ENCODE measurements around the gene ARL2BP. TPM values are rescaled to one million over a fixed set of nuclear protein-coding genes. Genes with fewer than 3 reads are reported as not detected.

ARL2BP gene
- total and polyA plus RNA-seq, 2 of the 13 experiments (the other 11 are each of a cell fraction or from before 2014, with no cell fraction given): 64.3 to 67.6 TPM

GRCh38 chr16:57299719-57300386 lies 54.8 kb downstream of the ARL2BP start (continued):
- TF ChIP-seq TIGD3 (CRISPR knock-in tag; IDR thresholded peaks at IDR 0.05; ENCODE audit: borderline replicate concordance): 0 out of 2 replicates have a peak, but pooled peaks have one; percentile 17
- TF ChIP-seq TBL1XR1 (IDR thresholded peaks at IDR 0.05; ENCODE audit: borderline replicate concordance, low read length, partially characterized antibody): peak; percentile 84
- peak; percentile 95 for TF ChIP-seq ZSCAN30 (CRISPR knock-in tag; IDR thresholded peaks at IDR 0.05)
- peak; percentile 91 for TF ChIP-seq ZNF558 (CRISPR knock-in tag; IDR thresholded peaks at IDR 0.05; ENCODE audit: borderline replicate concordance)
- no peak; the same call in 1 of the 2 replicates for TF ChIP-seq LRRFIP1 (CRISPR knock-in tag; conservative IDR thresholded peaks at IDR 0.05)
- no peak for TF ChIP-seq ZNF674 (CRISPR knock-in tag; IDR thresholded peaks at IDR 0.05; ENCODE audit: low read depth)
- TF ChIP-seq ARHGAP35 (CRISPR knock-in tag; IDR thresholded peaks at IDR 0.05; ENCODE audit: borderline replicate concordance): peak; percentile 42; the same call in 1 of the 2 replicates
- no peak for TF ChIP-seq HIC2 (CRISPR knock-in tag; IDR thresholded peaks at IDR 0.05; ENCODE audit: low read depth)
- peak; percentile 71 for TF ChIP-seq ZKSCAN1 (IDR thresholded peaks at IDR 0.05; ENCODE audit: low read length)
- TF ChIP-seq ZSCAN29 (CRISPR knock-in tag; conservative IDR thresholded peaks at IDR 0.05): peak; percentile 95; the same call in 1 of the 2 replicates
- TF ChIP-seq KAT8 (CRISPR knock-in tag; IDR thresholded peaks at IDR 0.05): peak; percentile 74
- TF ChIP-seq HMGA1 (CRISPR knock-in tag; conservative IDR thresholded peaks at IDR 0.05): no peak
- TF ChIP-seq ZFP91 (CRISPR knock-in tag; IDR thresholded peaks at IDR 0.05; ENCODE audit: borderline replicate concordance): peak; percentile 47; the same call in 1 of the 2 replicates
- no peak for TF ChIP-seq MAFF (IDR thresholded peaks at IDR 0.05; ENCODE audit: low read depth, low read length)
- TF ChIP-seq NCOR1 (IDR thresholded peaks at IDR 0.05; ENCODE audit: borderline replicate concordance, low read length): peak; percentile 95
- peak; percentile 66 for TF ChIP-seq ATF1 (CRISPR knock-in tag; IDR thresholded peaks at IDR 0.05)
- TF ChIP-seq DDIT3 (CRISPR knock-in tag; IDR thresholded peaks at IDR 0.05): no peak; the same call in 1 of the 2 replicates
- no peak for TF ChIP-seq U2AF2 (IDR thresholded peaks at IDR 0.05; ENCODE audit: low read depth, low read length)
- no peak for TF ChIP-seq POLR2AphosphoS2 (IDR thresholded peaks at IDR 0.05; ENCODE audit: low read depth, low read length)
- TF ChIP-seq SKI (IDR thresholded peaks at IDR 0.05; ENCODE audit: partially characterized antibody): peak; percentile 79
- no peak for TF ChIP-seq AGO1 (IDR thresholded peaks at IDR 0.05; ENCODE audit: low read depth, low read length, poor library complexity, severe bottlenecking)
